HG03066 (cell line): ENCODE data around the gene SEPTIN14.
"Not testable (repeated sequence)": the region's sequence is repeated elsewhere in the genome, so short reads cannot be mapped to it uniquely, and the experiment has no call there.

Source experiments
- ATAC-seq: cut with Tn5 transposase; IDR thresholded peaks from one replicate; pipeline ENCODE4 v1.9.1; 2021; ENCODE audit warnings: low read depth; ENCODE audit not compliant: unreplicated experiment

Gene SEPTIN14

DNA sequence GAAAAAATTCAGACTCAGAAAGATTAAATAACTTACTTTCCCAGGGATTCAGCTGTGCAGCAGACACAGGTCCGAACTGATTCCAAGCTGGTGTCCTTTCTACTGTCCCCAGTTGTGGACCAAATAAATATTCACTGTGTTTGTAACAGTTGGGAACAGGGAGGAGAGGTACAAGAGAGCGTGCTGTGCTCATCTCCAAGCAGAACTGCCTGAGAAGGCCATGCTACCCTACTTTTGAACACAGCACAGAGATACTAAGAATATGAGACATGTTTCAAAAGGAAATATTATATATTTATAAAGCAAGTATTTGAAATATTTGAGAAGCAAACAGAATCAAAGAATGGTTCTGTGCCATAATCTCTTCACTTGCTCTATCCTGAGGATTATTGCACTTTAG lies at the start of gene SEPTIN14:
Gene SEPTIN14, minus strand, starts transcription at position 101 of the 400 bp plus-strand sequence. CDS start 756 bp downstream, outside the sequence.
- not testable (repeated sequence) for ATAC-seq

DNA sequence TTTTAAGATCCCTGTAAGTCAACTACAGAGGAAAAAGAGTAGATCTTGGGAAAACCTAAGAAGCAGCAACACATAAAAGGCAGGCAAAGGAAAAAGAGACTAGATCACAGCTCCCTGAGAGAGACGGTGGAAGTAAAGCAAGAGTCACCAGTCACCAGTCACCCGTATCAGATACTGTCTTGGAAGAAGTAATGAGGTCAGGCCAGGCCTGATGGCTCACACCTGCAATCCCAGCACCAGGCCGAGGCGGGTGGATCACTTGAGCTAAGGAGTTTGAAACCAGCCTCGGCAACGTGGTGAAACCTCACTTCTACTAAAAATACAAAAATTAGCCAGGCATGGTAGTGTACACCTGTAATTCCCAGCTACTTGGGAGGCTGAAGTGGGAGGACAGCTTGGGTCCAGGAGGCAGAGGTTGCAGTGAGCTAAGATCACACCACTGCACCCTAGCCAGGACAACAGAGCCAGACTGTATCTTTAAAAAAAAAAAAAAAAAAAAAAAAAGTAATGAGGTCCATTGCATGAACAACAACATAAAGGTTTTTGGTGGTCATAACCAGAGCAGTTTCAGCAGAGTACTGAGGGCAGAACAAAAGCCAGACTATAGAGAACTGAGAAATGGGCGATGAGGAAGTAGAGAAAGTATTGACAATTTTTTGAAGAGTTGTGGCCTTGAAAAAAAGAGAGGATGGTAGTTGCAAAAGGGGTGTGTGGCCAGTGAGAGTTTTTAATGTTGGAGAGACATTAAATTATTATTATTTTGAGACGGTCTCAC lies 41.6 kb upstream of the SEPTIN14 start:
- ATAC-seq, result peak; percentile 97

DNA sequence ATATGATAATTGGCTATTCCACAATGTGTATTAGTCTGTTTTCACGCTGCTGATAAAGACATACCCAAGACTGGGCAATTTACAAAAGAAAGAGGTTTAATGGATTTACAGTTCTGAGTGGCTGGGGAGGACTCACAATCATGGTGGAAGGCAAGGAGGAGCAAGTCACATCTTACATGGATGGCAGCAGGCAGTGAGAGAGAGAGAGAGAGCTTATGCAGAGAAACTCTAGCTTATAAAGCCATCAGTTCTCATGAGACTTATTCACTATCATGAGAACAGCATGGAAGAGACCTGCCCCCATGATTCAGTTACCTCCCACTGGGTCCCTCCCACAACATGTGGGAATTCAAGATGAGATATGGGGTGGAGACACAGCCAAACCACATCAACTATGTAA lies 38.5 kb upstream of the SEPTIN14 start:
- ATAC-seq, result not testable (repeated sequence)

DNA sequence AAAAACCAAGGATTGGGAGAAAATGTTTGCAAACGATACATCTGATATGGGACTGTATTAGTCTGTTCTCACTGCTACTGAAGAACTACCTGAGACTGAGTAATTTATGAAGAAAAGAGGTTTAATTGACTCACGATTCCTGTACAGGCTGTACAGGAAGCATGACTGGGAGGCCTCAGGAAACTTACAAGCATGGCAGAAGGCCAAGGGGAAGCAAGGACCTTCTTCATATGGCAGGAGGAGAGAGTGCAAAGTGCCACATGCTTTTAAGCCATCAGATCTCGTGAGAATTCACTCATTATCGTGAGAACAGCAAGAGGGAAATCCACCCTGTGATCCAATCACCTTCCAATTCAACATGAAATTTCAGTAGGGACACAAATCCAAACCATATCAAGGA lies 35.7 kb upstream of the SEPTIN14 start:
- no peak for ATAC-seq

DNA sequence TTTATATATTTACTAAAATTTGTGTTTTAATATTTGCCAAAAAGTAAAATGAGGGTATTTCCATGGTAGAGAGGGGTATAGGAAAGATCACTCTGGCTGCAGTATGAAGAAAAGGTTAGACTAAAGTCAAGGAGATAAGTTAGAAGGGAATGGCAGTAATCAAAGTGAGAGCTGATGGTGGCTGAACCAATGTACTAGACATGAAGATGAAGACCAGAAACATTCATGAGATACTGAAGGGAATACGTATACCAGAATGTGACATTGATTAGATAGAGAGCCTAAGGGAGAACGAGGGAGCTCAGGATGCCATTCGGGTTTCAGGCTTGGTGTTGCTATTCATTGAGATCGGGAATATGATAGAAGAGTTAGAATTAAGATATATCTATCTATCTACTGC lies 32.5 kb upstream of the SEPTIN14 start:
- no peak for ATAC-seq

DNA sequence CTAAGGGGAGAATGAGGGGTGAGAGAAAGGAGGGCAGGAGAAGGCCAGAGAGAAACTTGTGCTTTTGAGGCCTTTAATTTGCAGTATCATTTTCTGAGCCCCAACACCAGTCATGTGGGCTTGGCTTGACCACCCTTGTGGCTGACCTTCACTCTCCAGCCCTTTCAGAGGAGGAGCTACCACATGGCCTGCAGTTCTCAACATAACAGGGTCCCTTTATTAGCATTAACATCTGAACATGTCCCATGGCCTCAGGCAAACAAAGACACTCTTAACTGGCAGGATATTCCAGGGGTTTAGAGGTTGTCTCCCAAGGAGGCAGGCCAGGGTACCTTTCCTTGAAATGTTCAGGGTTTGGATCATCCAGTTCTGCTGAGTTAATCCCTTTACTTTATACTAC lies 31.4 kb upstream of the SEPTIN14 start:
- ATAC-seq, result no peak

DNA sequence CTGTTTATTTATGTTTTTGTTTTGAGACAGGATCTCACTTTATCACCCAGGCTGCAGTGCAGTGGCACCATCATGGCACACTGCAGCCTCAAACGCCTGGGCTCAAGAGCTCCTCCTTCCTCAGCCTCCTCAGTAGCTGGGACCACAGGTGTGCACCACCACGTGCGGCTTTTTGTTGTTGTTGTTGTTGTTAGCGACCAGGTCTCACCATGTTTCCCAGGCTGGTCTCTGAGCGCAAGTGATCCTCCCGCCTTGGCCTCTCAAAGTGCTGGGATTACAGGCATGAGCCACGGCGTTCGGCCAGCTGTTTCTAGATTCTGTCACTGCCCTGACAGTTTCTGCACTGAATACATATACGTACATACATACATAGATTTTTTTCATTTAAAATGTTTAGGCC lies 25.8 kb upstream of the SEPTIN14 start:
- ATAC-seq, result not testable (repeated sequence)

DNA sequence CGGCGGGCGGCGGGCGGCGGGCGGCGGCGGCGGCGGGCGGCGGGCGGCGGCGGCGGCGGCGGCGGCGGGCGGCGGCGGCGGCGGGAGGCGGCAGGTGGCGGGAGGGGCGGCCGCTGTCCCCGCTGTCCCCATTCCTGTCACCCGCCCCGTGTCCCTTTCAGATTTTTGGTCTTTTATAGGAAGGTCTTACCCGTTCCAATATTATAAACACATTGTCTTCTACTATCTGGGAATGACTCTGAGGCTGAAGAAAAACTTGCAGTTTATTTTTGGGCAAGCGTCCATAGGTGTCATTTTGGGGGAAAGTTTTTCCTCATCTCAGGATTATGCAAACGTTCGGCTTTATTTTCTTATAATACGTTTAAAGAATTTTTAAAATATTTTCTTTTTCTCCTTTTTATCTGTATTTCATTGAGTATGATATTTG lies 25.3 kb upstream of the SEPTIN14 start:
- no peak for ATAC-seq

DNA sequence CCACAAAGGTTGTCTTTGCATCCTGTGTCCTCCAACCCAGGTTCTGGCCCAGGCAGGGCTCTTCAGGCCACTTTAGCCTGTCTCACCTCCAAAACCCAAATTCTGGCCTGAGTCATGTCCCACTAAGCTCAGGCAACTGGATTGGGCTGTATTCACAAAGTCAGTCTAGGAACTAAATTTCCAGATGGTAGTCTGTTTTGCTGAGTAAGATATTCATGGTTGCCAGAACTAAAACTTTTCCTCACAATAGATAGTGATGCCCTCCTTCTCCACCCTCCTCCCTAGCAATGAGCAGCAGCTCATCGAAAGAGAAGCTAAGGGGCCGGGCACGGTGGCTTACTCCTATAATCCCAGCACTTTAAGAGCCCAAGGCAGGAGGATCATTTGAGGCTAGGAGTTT lies 21.8 kb upstream of the SEPTIN14 start:
- no peak for ATAC-seq

DNA sequence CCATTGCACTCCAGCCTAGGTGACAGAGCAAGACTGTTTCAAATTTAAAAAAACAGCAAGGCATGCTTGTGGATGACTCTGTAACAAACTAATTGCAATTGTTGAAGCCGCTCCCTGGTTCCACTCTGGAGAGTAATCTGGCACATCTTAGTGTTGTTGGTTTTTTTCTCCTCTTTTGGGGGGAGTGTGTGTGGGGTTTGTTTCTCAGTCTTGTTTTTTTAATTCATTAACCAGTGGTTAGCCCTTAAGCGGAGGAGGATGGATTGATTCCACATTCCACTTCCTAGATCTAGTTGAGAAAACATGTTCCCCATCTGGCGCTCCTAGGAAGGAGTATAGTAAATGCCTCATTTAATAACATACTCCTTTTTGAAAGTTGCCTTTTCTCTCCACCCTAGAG lies 16.1 kb upstream of the SEPTIN14 start:
- ATAC-seq, result no peak

DNA sequence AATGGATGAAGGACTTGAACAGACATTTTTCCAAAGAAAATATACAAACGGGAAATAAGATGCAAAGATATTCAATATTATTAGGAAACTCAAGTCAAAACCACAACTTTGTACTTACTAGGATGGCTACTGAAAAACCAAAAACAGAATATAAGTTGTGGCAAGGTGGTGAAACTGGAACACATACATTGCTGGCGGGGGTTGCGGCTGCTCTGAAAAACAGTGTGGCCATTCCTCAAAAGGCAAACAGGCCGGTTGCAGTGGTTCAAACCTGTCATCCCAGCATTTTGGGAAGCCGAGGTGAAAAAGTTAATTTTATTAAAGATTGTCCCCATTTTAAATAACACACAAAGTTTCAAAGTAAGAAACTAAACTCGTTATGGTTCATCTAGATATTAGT lies 14.8 kb upstream of the SEPTIN14 start:
- ATAC-seq, result no peak

DNA sequence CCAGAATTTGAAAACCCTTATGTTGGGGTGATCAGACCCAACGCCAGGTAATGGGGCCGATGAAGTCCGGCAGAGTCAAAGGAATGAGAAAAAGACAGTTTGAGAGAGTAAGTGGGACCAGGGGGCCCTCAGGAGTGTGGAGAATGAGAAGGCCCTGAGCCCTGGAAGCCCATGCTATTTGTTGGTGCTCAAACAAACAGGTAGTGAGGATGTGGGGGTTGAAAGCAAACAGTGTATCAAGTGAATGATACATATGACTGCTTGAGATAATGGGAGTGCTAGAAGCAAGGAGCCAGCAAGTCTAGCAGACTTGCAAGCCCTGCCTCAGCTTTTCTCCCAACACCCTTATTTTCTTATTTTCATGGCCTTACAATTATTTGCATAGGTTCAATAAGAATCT lies 11.2 kb upstream of the SEPTIN14 start:
- ATAC-seq, result no peak

DNA sequence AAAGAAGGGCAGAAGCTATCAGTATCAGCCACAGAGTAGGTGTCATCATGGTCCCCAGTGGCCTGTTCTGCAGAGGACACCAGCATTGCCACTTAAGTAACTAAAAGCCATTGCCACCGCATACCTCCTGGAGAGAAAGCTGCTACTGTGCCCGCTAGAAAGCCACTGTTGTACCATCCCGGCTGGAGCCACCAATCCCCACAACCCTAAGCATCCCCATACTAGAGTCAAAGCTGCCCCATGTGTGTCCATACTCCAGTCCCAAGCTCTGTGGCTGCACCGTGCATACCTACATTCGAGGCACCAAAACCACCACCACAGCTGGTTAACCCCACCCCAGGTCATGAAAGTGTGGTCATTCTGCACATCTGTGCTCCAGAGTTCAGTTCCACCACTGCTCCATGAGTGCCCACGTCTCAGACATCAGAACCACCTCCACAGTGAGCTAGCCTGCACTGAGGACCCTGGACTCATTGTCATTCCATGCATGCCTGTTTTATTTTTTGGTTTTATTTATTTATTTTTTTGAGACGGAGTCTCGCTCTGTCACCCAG lies 9.5 kb upstream of the SEPTIN14 start:
- no peak for ATAC-seq

DNA sequence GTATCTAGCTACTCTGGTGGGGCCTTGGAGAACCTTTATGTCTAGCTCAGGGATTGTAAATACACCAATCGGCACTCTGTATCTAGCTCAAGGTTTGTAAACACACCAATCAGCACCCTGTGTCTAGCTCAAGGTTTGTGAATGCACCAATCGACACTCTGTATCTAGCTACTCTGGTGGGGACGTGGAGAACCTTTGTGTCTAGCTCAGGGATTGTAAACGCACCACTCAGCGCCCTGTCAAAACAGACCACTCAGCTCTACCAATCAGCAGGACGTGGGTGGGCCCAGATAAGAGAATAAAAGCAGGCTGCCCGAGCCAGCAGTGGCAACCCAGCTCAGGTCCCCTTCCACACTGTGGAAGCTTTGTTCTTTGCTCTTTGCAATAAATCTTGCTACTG lies 6.4 kb upstream of the SEPTIN14 start:
- ATAC-seq, result not testable (repeated sequence)

DNA sequence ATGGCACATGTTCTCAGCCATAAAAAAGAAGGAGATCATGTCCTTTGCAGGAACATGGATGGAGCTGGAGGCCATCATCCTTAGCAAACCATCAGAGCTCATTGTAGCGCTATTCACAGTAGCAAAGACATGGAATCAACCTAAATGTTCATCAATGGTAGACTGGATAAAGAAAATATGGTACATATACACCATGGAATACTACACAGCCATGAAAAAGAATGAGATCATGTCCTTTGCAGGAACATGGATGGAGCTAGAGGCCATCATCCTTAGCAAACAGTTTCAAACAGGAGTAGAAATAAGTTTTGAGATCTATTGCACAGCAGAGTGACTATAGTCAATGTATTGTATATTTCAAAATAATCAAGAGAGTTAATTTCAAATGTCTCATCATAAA lies 17.4 kb downstream of the SEPTIN14 start:
- not testable (repeated sequence) for ATAC-seq

DNA sequence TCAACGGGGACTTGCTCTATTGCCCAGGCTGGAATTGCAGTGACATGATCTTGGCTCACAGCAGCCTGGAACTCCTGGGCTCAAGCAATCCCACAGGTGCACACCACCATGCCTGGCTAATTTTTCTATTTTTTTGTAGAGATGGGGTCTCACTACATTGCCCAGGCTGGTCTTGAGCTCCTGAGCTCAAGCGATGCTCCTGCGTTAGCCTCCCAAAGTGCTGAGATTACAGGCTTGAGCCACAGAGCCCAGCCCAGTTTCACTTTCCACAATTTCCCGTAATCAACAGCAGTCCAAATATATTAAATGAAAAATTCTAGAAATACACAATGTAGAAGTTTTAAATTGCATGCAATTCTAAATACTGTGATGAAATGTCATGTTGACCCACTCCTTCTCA lies 24.0 kb downstream of the SEPTIN14 start:
- ATAC-seq, result no peak

DNA sequence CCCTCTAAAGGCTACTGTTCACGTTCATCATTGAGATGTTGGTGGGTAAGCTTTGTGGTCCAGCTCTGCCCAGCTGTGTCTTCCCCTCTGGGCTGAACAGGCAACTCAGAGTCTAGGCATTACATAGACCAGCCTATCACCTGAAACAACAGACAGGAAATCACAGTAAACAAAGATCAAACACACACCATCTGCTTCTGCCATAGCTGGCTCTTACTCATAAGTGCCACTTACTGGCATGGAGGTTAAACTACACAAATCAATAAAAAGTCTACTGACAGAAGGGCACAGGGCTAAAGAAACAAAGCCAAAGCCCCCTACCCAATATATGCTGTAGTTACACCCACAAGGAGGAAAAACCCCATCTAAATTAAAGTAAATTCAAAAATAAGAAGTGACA lies 35.0 kb downstream of the SEPTIN14 start:
- no peak for ATAC-seq

DNA sequence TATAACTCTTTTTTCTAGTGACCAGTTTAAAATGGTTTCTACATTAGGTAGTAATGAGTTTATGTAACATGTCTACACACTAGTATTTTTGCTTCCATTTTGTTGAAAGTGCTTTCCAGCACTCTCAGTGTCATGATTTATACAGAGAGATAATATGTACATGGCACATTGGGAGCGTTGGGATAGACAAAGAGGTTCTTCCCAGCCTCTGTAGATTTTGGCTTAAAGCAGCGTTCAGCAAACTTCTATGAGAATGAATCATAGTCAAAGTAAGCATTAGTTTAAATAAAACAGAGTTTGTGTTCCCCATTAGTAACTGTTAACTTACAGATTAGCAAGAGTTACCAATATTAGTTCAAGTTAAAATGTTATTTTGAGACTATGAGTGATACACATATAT lies 43.9 kb downstream of the SEPTIN14 start:
- ATAC-seq, result no peak

DNA sequence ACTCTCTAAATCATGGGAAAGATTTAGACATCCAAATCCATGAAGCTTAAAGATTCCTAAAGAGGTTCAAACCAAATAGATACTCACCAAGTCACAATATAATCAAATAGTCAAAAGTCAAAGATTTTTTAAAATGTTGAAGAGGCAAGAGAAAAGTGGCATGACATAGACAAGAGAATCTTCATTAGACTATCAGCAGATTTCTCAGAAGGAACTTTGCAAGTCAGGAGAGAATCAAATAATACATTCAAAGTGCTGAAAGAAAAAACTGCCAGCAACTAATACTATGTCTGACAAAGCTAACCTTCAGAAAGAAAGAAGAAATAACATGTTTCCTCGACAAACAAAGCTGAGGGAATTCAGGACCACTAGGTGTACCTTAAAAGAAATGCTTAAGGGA lies 65.3 kb downstream of the SEPTIN14 start:
- not testable (repeated sequence) for ATAC-seq

DNA sequence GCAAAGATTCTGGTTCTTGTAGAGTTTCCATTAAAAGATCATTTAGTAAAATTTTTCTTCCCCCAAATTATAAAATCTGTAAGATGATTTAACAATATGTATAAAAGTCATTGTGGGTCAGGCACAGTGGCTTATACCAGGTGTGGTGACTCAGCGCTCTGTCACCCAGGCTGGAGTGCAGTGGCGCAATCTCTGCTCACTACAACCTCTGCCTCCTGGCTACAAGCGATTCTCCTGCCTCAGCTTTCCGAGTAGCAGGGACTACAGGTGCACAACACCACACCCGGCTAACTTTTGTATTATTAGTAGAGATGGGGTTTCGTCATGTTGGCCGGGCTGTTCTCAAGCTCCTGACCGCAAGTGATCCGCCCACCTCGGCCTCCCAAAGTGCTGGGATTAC lies 68.0 kb downstream of the SEPTIN14 start:
- no peak for ATAC-seq

DNA sequence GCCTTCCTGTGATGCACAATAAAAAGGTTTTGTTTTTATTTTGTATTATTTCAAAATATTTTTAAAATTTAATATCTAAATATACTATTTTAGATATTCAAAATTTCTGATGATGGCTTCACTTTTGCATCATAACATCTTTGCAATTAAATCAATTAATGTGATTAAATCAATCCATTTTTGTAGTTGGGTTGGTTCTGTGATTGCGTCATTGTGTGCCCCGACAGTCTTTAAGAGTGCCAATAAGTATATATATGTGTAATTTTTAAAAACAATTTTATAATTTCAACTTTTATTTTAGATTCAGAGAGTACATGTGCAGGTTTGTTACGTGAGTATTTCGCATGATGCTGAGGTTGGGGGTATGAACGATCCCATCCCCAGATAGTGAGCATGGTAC lies 70.5 kb downstream of the SEPTIN14 start:
- no peak for ATAC-seq

DNA sequence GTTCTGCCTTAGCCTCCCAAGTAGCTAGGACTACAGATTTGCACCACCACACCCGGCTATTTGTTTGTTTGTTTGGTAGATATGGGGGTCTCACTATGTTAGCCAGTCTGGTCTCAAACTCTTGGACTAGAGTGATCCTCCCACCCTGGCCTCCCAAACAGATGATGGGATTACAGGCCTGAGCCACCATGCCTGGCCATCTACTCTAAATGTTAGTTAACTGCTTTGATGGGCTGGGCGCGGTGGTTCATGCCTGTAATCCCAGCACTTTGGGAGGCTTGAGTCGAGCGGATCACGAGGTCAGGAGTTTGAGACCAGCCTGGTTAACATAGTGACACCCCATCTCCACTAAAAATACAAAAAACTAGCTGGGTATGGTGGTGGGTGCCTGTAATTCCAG lies 74.8 kb downstream of the SEPTIN14 start:
- no peak for ATAC-seq
